ENCODE results near the gene LLGL2. TPM values are rescaled to one million over a fixed set of nuclear protein-coding genes. Genes with fewer than 3 reads are reported as not detected.

LLGL2 gene
- total and polyA plus RNA-seq, 10 of the 15 experiments (the other 5 are each of a cell fraction or from before 2014, with no cell fraction given): 0.21 to 9.9 (median 4.5) TPM

GRCh38 chr17:75565618-75566017, 40.1 kb downstream of the LLGL2 start (continued):
- TF ChIP-seq TAF1 (IDR thresholded peaks at IDR 0.05; ENCODE audit: borderline replicate concordance, low read depth, low read length): no peak
- TF ChIP-seq BACH1 (IDR thresholded peaks at IDR 0.05; ENCODE audit: borderline replicate concordance): no peak
- no peak for TF ChIP-seq ASH2L (IDR thresholded peaks at IDR 0.05; ENCODE audit: borderline replicate concordance, low read depth)
- TF ChIP-seq RELA (IDR thresholded peaks at IDR 0.05; ENCODE audit: borderline replicate concordance, partially characterized antibody): no peak

GRCh38 chr17:75566416-75566815, 40.9 kb downstream of the LLGL2 start:
- FAIRE-seq (no peak), DNase-seq (ENCODE audit: low read depth, low spot score) (no peak), ATAC-seq (no peak)
- Histone ChIP-seq H3K4me1 (ENCODE audit: control insufficient read depth, insufficient read depth, low read length) (peaks cover 18% of the 10 kb centered on the region), H4K20me1 (ENCODE audit: control insufficient read depth, insufficient read depth) (no peaks in the 10 kb centered on the region), H3K4me3 (no peak overlapping the region), H3K79me2 (ENCODE audit: control insufficient read depth, insufficient read depth, low read length) (no peaks in the 10 kb centered on the region), H3K27ac (ENCODE audit: control insufficient read depth, insufficient read depth) (no peak overlapping the region), H3K27me3 (replicated peaks in 1 of 2; ENCODE audit: control insufficient read depth in 2 of 2, insufficient read depth in 2 of 2, low read length in 1 of 2) (no peaks in the 10 kb centered on the region), H3K9me3 (replicated peaks; ENCODE audit: control insufficient read depth, insufficient read depth, low read length) (no peaks in the 10 kb centered on the region), H3K36me3 (ENCODE audit: control insufficient read depth in 2 of 2, insufficient read depth in 2 of 2, low read length in 1 of 2) (no peaks in the 10 kb centered on the region), H3K4me2 (ENCODE audit: control insufficient read depth, insufficient read depth) (no peak overlapping the region), H2AFZ (ENCODE audit: control insufficient read depth, low read depth, low read length) (no peak overlapping the region), H3K9ac (ENCODE audit: control insufficient read depth, insufficient read depth, low read length) (no peak overlapping the region)
- TF ChIP-seq CEBPB (IDR thresholded peaks at IDR 0.05; ENCODE audit: borderline replicate concordance in 1 of 2, low read depth in 2 of 2, low read length in 2 of 2) (no peak), TAF1 (IDR thresholded peaks at IDR 0.05; ENCODE audit: borderline replicate concordance, low read depth, low read length) (no peak), NKRF (conservative IDR thresholded peaks at IDR 0.05) (no peak), SMC3 (IDR thresholded peaks at IDR 0.05; ENCODE audit: borderline replicate concordance, low read length) (no peak), STAT1 (conservative IDR thresholded peaks at IDR 0.05) (no peak), HDGF (IDR thresholded peaks at IDR 0.05) (no peak), ESRRA (IDR thresholded peaks at IDR 0.05; ENCODE audit: low read length) (no peak), ASH2L (IDR thresholded peaks at IDR 0.05; ENCODE audit: borderline replicate concordance, low read depth) (no peak), YY1 (IDR thresholded peaks at IDR 0.05; ENCODE audit: low read depth, low read length) (no peak), PBX3 (IDR thresholded peaks at IDR 0.05; ENCODE audit: insufficient replicate concordance, low read depth, low read length) (no peak), ZBED1 (IDR thresholded peaks at IDR 0.05; ENCODE audit: borderline replicate concordance) (no peak), MYC (IDR thresholded peaks at IDR 0.05; ENCODE audit: insufficient read depth, insufficient read length, insufficient replicate concordance, low read length, severe bottlenecking) (no peak), BACH1 (IDR thresholded peaks at IDR 0.05; ENCODE audit: borderline replicate concordance) (no peak), ETV6 (conservative IDR thresholded peaks at IDR 0.05 in 1 of 2, IDR thresholded peaks at IDR 0.05 in 1 of 2; ENCODE audit: borderline replicate concordance in 1 of 2, low read depth in 1 of 2) (no peak), RAD51 (IDR thresholded peaks at IDR 0.05) (no peak), ATF7 (IDR thresholded peaks at IDR 0.05; ENCODE audit: low read depth) (no peak)
- 58% methylated on average over 6 of the region's 6 CpGs for WGBS (ENCODE audit: insufficient coverage, insufficient replicate concordance, low lambda C conversion rate, missing lambda C conversion rate)
- SMC1A ChIA-PET (ENCODE audit: uncharacterized antibody, unreplicated experiment): no interaction called here
- RAD21 ChIA-PET (ENCODE audit: unreplicated experiment): no interaction called here
- POLR2A ChIA-PET: no interaction called here
- in situ Hi-C loops (cut with MboI) (no loop called here), intact Hi-C loops (cut with micrococcal nuclease; ENCODE audit: unreplicated experiment) (no loop called here)
- CTCF ChIA-PET: interaction anchor here (1.2 kb wide), 1 partner anchor 18 kb away, joined by 3 read pairs; no protein-coding TSS in a partner anchor
- no TSS peak for BruUV-seq (replicated peaks)
